Spleen (tissue), 11 donors: Measurements from ENCODE around the gene GAS6. TPM values are rescaled to one million over a fixed set of nuclear protein-coding genes. Genes with fewer than 3 reads are reported as not detected.

ENCODE experiments used
- DNase-seq: peaks from one replicate; pipeline ENCODE4 v3.0.0-alpha.2; 2020
- H3K27ac ChIP-seq, 8 donors: fragments of 200-600 bp; sonication (generic) in 7 of 8; 1 replicate in 4 of 8; 2 replicates in 4 of 8; pipeline versions ENCODE4 v1.5.0 to v1.8.0; 2016 to 2021; ENCODE audit warnings: inconsistent platforms in 4 of 8, mild to moderate bottlenecking in 4 of 8, moderate library complexity in 1 of 8
- H3K27me3 ChIP-seq, 7 donors: fragments of 200-600 bp; sonication (generic) in 6 of 7; replicated peaks in 1 of 7; 1 replicate in 4 of 7; 2 replicates in 3 of 7; pipeline versions ENCODE4 v1.5.0 to v1.8.0; 2016 to 2021; ENCODE audit warnings: inconsistent platforms in 3 of 7, mild to moderate bottlenecking in 1 of 7
- H3K36me3 ChIP-seq, 6 donors: fragments of 200-600 bp; sonication (generic) in 5 of 6; 1 replicate in 4 of 6; 2 replicates in 2 of 6; pipeline versions ENCODE4 v1.5.0 to v1.8.0; 2016 to 2021; ENCODE audit warnings: inconsistent platforms in 2 of 6
- H3K4me1 ChIP-seq, 6 donors: fragments of 200-600 bp; sonication (generic) in 5 of 6; 1 replicate in 3 of 6; 2 replicates in 3 of 6; pipeline versions ENCODE4 v1.5.0 to v1.8.0; 2016 to 2021; ENCODE audit warnings: inconsistent platforms in 3 of 6
- H3K4me3 ChIP-seq, 8 donors: fragments of 200-600 bp; sonication (generic) in 7 of 8; 1 replicate in 4 of 8; 2 replicates in 4 of 8; pipeline versions ENCODE4 v1.5.0 to v1.8.0; 2016 to 2021; ENCODE audit warnings: inconsistent platforms in 4 of 8, mild to moderate bottlenecking in 4 of 8, moderate library complexity in 2 of 8
- H3K9me3 ChIP-seq, 8 donors: fragments of 200-600 bp; sonication (generic) in 7 of 8; 1 replicate in 4 of 8; 2 replicates in 4 of 8; pipeline versions ENCODE4 v1.5.0 to v1.8.0; 2016 to 2021; ENCODE audit warnings: inconsistent platforms in 4 of 8
- CTCF ChIP-seq, 11 experiments: fragments of 200-600 bp in 7 of 11; fragments of 450-650 bp in 4 of 11; sonication (generic) in 4 of 11; IDR thresholded peaks in 8 of 11; conservative IDR thresholded peaks in 3 of 11; 1 replicate in 7 of 11; 2 replicates in 4 of 11; pipeline versions ENCODE4 v1.4.0 to v1.8.0; 2016 to 2021; ENCODE audit warnings: antibody characterized with exemption in 11 of 11, inconsistent platforms in 4 of 11, mild to moderate bottlenecking in 1 of 11
- POLR2A ChIP-seq, 3 donors: fragments of 450-650 bp; IDR thresholded peaks; one replicate each; pipeline ENCODE4 v1.5.1; 2017; ENCODE audit warnings: antibody characterized with exemption in 3 of 3, mild to moderate bottlenecking in 1 of 3
- POLR2AphosphoS5 ChIP-seq, 3 donors: sonication (generic); formaldehyde crosslinking; IDR thresholded peaks; one replicate each; pipeline ENCODE4 v1.5.1; 2017; ENCODE audit warnings: antibody characterized with exemption in 3 of 3
- WGBS, 5 donors: extraction: QIAGEN DNeasy Blood & Tissue Kit in 3 of 5; methylation state at CpG; one replicate each; pipeline versions ENCODE4 v1.1.5 to v1.1.7; 2013 to 2018; 5-methylcytosine and 5-hydroxymethylcytosine counted together
- intact Hi-C: fragments of 100-400 bp; cut with DNase I; formaldehyde crosslinking; loops from one replicate; pipeline ENCODE4 v1.15.0; 2023; ENCODE audit warnings: low total_unique reads
- polyA plus RNA-seq, 3 donors: library from polyadenylated mRNA; stranded (reverse); fragments of 200-250 nt; gene quantifications; one replicate each; pipeline ENCODE4 v1.2.1, GENCODE V29; 2013
- total RNA-seq, 7 donors: library from RNA; depleted of rRNA in 3 of 7; stranded (reverse); fragments of >200 nt in 3 of 7; fragmentation: NEBNext Ultra II Directional in 4 of 7; extraction: Animal tissue kit (Norgen Biotek cat#: 25700) in 4 of 7; gene quantifications; one replicate each; pipeline versions ENCODE4 v1.1.0 to v1.2.1, GENCODE V29; 2016 to 2021
- donor health status: healthy with polysubstance abuse.
- donor health status: DM: no; HTN: no; CAD: no; lungs with moderate emphysema.
- donor health status: DM: no; HTN: no; CAD: no.
- donor health status: Bipolar disorder and iron deficiency.
- donor health status: healthy.
- donor health status: DM: no; HTN: no; CAD: no.
- donor health status: DM: yes; HTN: yes; CAD: no.

The GAS6 gene
- total and polyA plus RNA-seq, 10 donors, result 16.7 to 54.5 (median 35.0) TPM

DNA sequence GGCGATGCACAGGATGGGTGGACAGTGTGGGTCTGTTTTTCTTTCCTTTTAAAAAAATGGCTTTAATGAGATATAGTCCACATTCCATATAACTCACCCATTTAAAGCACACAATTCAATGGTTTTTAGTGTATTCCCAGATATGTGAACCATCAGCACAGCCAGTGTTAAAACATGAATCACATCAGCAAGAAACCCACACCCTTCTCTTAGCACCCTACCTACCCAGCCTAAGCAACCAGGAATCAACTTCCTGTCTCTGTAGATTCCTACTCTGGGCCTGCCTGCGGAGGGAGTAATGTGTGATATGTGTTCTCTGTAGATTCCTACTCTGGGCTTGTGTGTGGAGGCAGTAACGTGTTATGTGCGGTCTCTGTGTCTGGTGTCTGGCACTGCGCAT lies 92.9 kb downstream of the GAS6 start:
- no peak overlapping the region for H3K4me3 ChIP-seq
- peaks cover 0 to 10% (median 0%) of the 10 kb centered on the region in 8 donors for H3K9me3 ChIP-seq
- intact Hi-C loops, result no loop called here
- peaks cover 0 to 26% (median 0%) of the 10 kb centered on the region in 6 donors for H3K36me3 ChIP-seq
- H3K4me1 ChIP-seq, result no peaks in the 10 kb centered on the region
- H3K27me3 ChIP-seq, result peaks cover 0 to 12% (median 0%) of the 10 kb centered on the region in 7 donors
- no peak for TF ChIP-seq POLR2A (IDR thresholded peaks at IDR 0.05)
- no peak for TF ChIP-seq POLR2AphosphoS5 (IDR thresholded peaks at IDR 0.05)
- TF ChIP-seq CTCF (IDR thresholded peaks at IDR 0.05 in 8 of 11, conservative IDR thresholded peaks at IDR 0.05 in 3 of 11), result no peak
- H3K27ac ChIP-seq, result no peak overlapping the region
- no peak for DNase-seq
- 94 to 97% (median 96%) methylated on average over 5 of the region's 5 CpGs for WGBS, 5 donors

Other genes with a start within 250 kb of the GAS6 start
- gene ATP4B, start 205.9 kb downstream of the GAS6 start, total RNA-seq, result under 1 TPM in 3 of 7 donors, not detected in 4; 0.32 to 0.46 (median 0.43) TPM
- under 1 TPM; 0.09 to 0.15 (median 0.13) TPM for gene ATP4B, start 205.9 kb downstream of the GAS6 start, polyA plus RNA-seq
- gene GRK1, start 196.9 kb downstream of the GAS6 start, total RNA-seq, result not detected
- not detected for gene GRK1, start 196.9 kb downstream of the GAS6 start, polyA plus RNA-seq
- gene TMEM255B, start 104.8 kb downstream of the GAS6 start, total RNA-seq, result 10 to 100 TPM in 6 of 7 donors, 1 to 10 TPM in 1; 5.7 to 26.9 (median 22.2) TPM
- gene TMEM255B, start 104.8 kb downstream of the GAS6 start, polyA plus RNA-seq, result 10 to 100 TPM in 2 of 3 donors, 1 to 10 TPM in 1; 6.0 to 13.0 (median 10.3) TPM
- 1 to 10 TPM in 5 of 7 donors, under 1 TPM in 2; 0.83 to 4.2 (median 2.6) TPM for gene C13orf46, start 110.0 kb upstream of the GAS6 start, total RNA-seq
- gene C13orf46, start 110.0 kb upstream of the GAS6 start, polyA plus RNA-seq, result under 1 TPM; 0.09 to 0.70 (median 0.13) TPM